Measurements from ENCODE around the gene FXN.

DNA sequence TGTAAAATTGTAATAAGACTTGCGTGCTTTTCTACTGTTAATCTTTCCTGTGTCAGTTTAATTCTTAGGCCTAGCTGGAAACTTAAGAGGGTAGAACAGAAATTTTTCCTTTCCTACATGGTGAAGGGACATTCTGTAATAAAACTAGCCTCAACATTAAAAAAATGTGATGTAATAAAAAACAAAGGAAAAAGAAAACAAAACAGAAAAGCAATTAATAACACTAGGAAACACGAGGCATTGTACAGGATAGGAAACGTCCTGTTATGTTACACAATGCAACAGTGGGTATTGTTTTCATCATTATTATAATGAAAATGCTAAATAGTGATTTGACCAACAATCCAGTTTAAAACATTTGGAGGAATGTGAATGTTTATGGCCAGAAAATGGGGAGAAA, 47.8 kb downstream of the FXN start:
- TF ChIP-seq, protein P1, sequence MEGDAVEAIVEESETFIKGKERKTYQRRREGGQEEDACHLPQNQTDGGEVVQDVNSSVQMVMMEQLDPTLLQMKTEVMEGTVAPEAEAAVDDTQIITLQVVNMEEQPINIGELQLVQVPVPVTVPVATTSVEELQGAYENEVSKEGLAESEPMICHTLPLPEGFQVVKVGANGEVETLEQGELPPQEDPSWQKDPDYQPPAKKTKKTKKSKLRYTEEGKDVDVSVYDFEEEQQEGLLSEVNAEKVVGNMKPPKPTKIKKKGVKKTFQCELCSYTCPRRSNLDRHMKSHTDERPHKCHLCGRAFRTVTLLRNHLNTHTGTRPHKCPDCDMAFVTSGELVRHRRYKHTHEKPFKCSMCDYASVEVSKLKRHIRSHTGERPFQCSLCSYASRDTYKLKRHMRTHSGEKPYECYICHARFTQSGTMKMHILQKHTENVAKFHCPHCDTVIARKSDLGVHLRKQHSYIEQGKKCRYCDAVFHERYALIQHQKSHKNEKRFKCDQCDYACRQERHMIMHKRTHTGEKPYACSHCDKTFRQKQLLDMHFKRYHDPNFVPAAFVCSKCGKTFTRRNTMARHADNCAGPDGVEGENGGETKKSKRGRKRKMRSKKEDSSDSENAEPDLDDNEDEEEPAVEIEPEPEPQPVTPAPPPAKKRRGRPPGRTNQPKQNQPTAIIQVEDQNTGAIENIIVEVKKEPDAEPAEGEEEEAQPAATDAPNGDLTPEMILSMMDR (IDR thresholded peaks at IDR 0.05) = no peak
- no peak for TF ChIP-seq POLR2AphosphoS5 (IDR thresholded peaks at IDR 0.05)
